KMS-11 (cell line): ENCODE results near the gene ARHGAP44.

Experiments used
- H2AFZ ChIP-seq: fragments of 200-600 bp; sonication (generic); 2 replicates; pipeline ENCODE4 v1.6.1; 2016; ENCODE audit warnings: antibody characterized with exemption, mixed run types, low read depth
- H3K27ac ChIP-seq: fragments of 200-600 bp; sonication (generic); 2 replicates; pipeline ENCODE4 v1.6.1; 2016; ENCODE audit warnings: mild to moderate bottlenecking, mixed run types
- H3K27me3 ChIP-seq: fragments of 200-600 bp; sonication (generic); 2 replicates; pipeline ENCODE4 v1.6.1; 2017; ENCODE audit warnings: mild to moderate bottlenecking, low read depth, mixed run types, moderate library complexity; ENCODE audit not compliant: insufficient read depth
- H3K36me3 ChIP-seq: fragments of 200-600 bp; sonication (generic); 2 replicates; pipeline ENCODE4 v1.6.1; 2017; ENCODE audit warnings: mild to moderate bottlenecking, mixed run types; ENCODE audit not compliant: insufficient read depth
- H3K4me1 ChIP-seq: fragments of 200-600 bp; sonication (generic); 2 replicates; pipeline ENCODE4 v1.6.1; 2016; ENCODE audit warnings: mild to moderate bottlenecking, low read depth, mixed run types; ENCODE audit not compliant: poor library complexity, severe bottlenecking
- H3K4me2 ChIP-seq: fragments of 200-600 bp; sonication (generic); 2 replicates; pipeline ENCODE4 v1.7.0; 2016; ENCODE audit warnings: mild to moderate bottlenecking, mixed run types
- H3K4me3 ChIP-seq: fragments of 200-600 bp; sonication (generic); IDR thresholded peaks from 2 replicates; pipeline ENCODE4 v1.6.1; 2017; ENCODE audit warnings: low read depth, low read length, mixed read lengths; ENCODE audit not compliant: insufficient read depth
- H3K79me2 ChIP-seq: fragments of 200-600 bp; sonication (generic); 2 replicates; pipeline ENCODE4 v1.6.1; 2016; ENCODE audit warnings: low read depth, mixed run types; ENCODE audit not compliant: insufficient read depth
- H3K9ac ChIP-seq: fragments of 200-600 bp; sonication (generic); 2 replicates; pipeline ENCODE4 v1.6.1; 2016; ENCODE audit warnings: mild to moderate bottlenecking, mixed run types
- H4K20me1 ChIP-seq: fragments of 200-600 bp; sonication (generic); 2 replicates; pipeline ENCODE4 v1.6.1; 2016; ENCODE audit warnings: mild to moderate bottlenecking, mixed run types; ENCODE audit not compliant: insufficient read depth
- TF ChIP-seq, protein P1 (sequence below): fragments of 200-600 bp; sonication (generic); conservative IDR thresholded peaks from 2 replicates; pipeline ENCODE4 v1.6.1; 2017; ENCODE audit warnings: low read depth, mild to moderate bottlenecking, antibody characterized with exemption, low read length, moderate library complexity, mixed read lengths

Gene ARHGAP44

DNA sequence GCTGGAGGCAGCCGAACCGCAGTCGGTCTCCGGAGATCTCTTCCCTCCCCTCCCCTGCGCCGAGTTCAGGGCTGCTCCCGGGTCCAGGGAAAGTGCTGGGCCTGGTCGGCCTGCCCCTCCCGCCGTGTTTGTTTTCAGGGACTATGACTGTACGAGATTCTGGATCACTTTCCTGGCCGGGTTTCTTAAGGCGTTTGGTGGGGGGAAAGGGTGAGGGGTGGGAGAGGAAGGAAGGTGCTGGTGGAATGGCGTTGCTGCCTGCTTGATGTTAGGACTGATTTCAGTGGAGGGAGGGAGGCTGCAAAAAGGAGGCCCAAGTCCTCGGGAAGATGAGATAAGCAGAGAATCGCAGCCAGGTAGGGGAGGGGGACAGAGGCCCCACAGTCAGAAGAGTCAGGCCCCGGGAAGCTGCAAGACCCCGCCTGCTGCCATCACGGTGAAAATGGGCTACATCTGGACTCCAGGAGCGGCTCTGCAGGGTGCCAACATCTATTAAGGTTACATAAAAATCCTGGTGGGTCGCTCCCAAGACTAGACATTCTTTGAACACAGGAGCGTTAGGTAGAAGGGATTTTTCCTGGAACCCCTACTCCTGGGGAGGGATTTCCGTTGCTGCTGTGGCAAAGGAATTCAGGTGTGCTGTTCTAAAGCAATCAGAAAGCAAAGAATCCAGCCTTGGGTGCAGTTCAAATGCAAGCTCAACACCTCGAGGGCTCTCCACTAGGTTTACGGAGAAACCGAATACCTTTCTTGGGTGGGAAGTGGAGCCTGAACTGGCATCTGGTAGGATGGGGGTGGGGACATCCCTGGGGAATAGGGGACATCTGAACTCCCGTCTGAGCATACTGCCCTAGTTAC is 1.2 kb downstream of the ARHGAP44 start:
- no peak overlapping the region for H3K4me3 ChIP-seq
- no peaks in the 10 kb centered on the region for H3K4me1 ChIP-seq
- H3K79me2 ChIP-seq = no peaks in the 10 kb centered on the region
- TF ChIP-seq, protein P1, sequence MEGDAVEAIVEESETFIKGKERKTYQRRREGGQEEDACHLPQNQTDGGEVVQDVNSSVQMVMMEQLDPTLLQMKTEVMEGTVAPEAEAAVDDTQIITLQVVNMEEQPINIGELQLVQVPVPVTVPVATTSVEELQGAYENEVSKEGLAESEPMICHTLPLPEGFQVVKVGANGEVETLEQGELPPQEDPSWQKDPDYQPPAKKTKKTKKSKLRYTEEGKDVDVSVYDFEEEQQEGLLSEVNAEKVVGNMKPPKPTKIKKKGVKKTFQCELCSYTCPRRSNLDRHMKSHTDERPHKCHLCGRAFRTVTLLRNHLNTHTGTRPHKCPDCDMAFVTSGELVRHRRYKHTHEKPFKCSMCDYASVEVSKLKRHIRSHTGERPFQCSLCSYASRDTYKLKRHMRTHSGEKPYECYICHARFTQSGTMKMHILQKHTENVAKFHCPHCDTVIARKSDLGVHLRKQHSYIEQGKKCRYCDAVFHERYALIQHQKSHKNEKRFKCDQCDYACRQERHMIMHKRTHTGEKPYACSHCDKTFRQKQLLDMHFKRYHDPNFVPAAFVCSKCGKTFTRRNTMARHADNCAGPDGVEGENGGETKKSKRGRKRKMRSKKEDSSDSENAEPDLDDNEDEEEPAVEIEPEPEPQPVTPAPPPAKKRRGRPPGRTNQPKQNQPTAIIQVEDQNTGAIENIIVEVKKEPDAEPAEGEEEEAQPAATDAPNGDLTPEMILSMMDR = no peak
- no peak overlapping the region for H3K27ac ChIP-seq
- H3K27me3 ChIP-seq = no peaks in the 10 kb centered on the region
- H4K20me1 ChIP-seq = no peaks in the 10 kb centered on the region
- no peaks in the 10 kb centered on the region for H3K36me3 ChIP-seq
- no peak overlapping the region for H3K9ac ChIP-seq
- H3K4me2 ChIP-seq = no peak overlapping the region
- no peak overlapping the region for H2AFZ ChIP-seq

DNA sequence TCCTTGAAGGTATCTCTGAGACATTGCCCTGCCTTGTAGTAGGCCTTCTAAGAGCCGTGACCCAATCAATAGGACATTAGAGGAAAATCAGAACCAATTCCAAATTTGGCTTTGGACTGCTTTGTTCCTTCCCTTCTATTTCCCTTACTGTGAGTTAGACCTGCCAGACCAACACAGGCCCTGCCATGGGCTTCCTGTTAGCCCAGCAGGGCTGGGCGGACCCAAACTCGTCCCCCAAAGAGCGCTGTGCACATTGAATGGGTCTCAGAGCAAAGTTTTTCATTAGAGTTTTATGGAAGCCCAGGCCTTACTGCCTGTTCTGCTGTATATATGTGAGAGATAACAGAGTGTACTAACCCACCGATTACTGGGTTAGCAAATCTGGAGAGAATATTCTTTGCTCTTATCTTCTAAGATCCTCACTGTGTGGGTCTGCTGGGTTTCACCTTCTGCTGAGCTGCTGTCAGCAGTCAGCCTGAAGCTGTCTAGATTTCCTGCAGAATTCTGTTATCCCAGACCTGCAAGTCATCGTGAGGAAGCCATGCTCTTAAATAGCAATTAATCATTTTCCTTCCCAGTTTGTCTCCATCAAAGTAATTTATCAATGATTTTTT is 5.7 kb downstream of the ARHGAP44 start:
- no peak overlapping the region for H2AFZ ChIP-seq
- H3K27ac ChIP-seq = no peak overlapping the region
- no peaks in the 10 kb centered on the region for H3K79me2 ChIP-seq
- H4K20me1 ChIP-seq = no peaks in the 10 kb centered on the region
- no peaks in the 10 kb centered on the region for H3K27me3 ChIP-seq
- H3K4me1 ChIP-seq = no peaks in the 10 kb centered on the region
- H3K9ac ChIP-seq = no peak overlapping the region
- TF ChIP-seq, protein P1 = no peak
- no peaks in the 10 kb centered on the region for H3K36me3 ChIP-seq
- no peak overlapping the region for H3K4me2 ChIP-seq
- H3K4me3 ChIP-seq = no peak overlapping the region

DNA sequence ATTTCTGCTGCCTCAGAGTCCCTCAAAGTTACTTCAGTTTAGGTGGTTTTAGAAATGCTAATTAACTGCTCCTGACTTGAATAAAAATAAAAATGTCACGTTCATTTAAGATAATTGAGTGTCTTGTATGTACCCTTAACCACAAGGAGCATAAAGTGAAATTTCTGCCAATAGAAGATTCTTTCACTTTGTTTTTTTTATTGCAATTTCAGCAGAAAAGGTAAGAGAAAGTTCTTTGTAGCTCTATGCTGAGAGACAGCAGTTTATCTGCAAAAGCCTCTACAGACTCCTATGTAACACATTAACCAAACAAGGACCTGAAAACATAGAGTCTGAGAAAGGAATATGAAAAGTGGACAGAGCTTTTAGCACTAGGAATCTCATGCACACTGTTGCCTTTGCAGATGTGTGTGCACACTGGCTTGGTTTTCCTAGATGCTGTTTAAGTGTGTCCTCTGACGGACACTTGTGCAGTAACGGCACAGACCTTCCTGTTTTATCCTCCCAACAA is 11.6 kb downstream of the ARHGAP44 start:
- no peak overlapping the region for H3K9ac ChIP-seq
- no peaks in the 10 kb centered on the region for H4K20me1 ChIP-seq
- no peak overlapping the region for H2AFZ ChIP-seq
- no peaks in the 10 kb centered on the region for H3K4me1 ChIP-seq
- H3K79me2 ChIP-seq = no peaks in the 10 kb centered on the region
- no peaks in the 10 kb centered on the region for H3K27me3 ChIP-seq
- no peak overlapping the region for H3K4me3 ChIP-seq
- H3K36me3 ChIP-seq = no peaks in the 10 kb centered on the region
- no peak overlapping the region for H3K27ac ChIP-seq
- TF ChIP-seq, protein P1 = no peak
- H3K4me2 ChIP-seq = no peak overlapping the region

DNA sequence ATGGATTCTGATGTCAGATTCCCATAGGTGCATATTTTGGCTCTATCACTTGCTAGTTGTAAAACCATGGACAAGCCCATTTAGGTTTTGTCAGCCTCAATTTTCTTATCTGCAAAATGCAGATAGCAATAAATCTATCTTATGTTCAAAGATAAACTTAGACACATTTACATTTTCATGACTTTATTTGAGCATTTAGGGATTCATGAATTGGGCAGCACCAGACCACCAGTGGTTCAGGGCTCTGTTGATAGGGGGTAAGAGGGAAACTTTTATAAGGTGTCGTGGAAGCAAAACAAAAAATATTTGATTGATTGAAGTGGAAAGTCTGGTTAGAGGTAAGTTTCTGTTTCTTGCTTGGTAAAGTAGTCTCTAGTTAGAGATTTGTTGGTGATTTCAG is 17.3 kb downstream of the ARHGAP44 start:
- no peak overlapping the region for H3K27ac ChIP-seq
- no peaks in the 10 kb centered on the region for H3K4me1 ChIP-seq
- no peak overlapping the region for H3K4me2 ChIP-seq
- H3K27me3 ChIP-seq = no peaks in the 10 kb centered on the region
- no peak overlapping the region for H3K4me3 ChIP-seq
- H3K9ac ChIP-seq = no peak overlapping the region
- no peaks in the 10 kb centered on the region for H3K79me2 ChIP-seq
- H4K20me1 ChIP-seq = no peaks in the 10 kb centered on the region
- H3K36me3 ChIP-seq = no peaks in the 10 kb centered on the region
- TF ChIP-seq, protein P1 = no peak
- H2AFZ ChIP-seq = no peak overlapping the region
